Astrocyte (in vitro differentiated cells and primary cell): ENCODE results near the gene PTBP2. TPM values are rescaled to one million over a fixed set of nuclear protein-coding genes. Genes with fewer than 3 reads are reported as not detected.

ENCODE experiments used
- DNase-seq: peaks from one replicate; pipeline ENCODE4 v3.0.0-alpha.2; 2010; ENCODE audit warnings: low read depth
- FAIRE-seq: peaks from 2 replicates; lab custom pipeline; 2011; peaks lifted over from hg19 to GRCh38; lab: Jason Lieb, UNC
- H2AFZ ChIP-seq: 2 replicates; pipeline ENCODE4 v1.6.0; 2012; ENCODE audit warnings: low read depth, low read length, inconsistent platforms
- H3K27ac ChIP-seq: 2 replicates; pipeline ENCODE4 v1.5.1; 2011; ENCODE audit warnings: low read depth, low read length, inconsistent platforms
- H3K27me3 ChIP-seq: 2 replicates; pipeline ENCODE4 v1.6.0; 2011; ENCODE audit warnings: low read length, inconsistent platforms; ENCODE audit not compliant: insufficient read depth
- H3K36me3 ChIP-seq: 2 replicates; pipeline ENCODE4 v1.5.1; 2011; ENCODE audit warnings: low read length, inconsistent platforms; ENCODE audit not compliant: insufficient read depth
- H3K4me1 ChIP-seq: 2 replicates; pipeline ENCODE4 v1.5.1; 2011; ENCODE audit warnings: low read length, inconsistent platforms; ENCODE audit not compliant: insufficient read depth
- H3K4me2 ChIP-seq: 2 replicates; pipeline ENCODE4 v1.6.0; 2012; ENCODE audit warnings: low read length, inconsistent platforms
- H3K4me3 ChIP-seq: 2 replicates; pipeline ENCODE4 v1.5.1; 2011; ENCODE audit warnings: low read depth, mild to moderate bottlenecking, low read length, inconsistent platforms; ENCODE audit not compliant: insufficient read depth
- H3K79me2 ChIP-seq: 2 replicates; pipeline ENCODE4 v1.6.0; 2012; ENCODE audit warnings: mild to moderate bottlenecking, low read length, inconsistent platforms; ENCODE audit not compliant: insufficient read depth
- H3K9ac ChIP-seq: 2 replicates; pipeline ENCODE4 v1.6.0; 2012; ENCODE audit warnings: mild to moderate bottlenecking, low read length, inconsistent platforms
- H3K9me3 ChIP-seq: 2 replicates; pipeline ENCODE4 v1.5.1; 2012; ENCODE audit warnings: low read depth, mild to moderate bottlenecking, low read length, inconsistent platforms; ENCODE audit not compliant: insufficient read depth
- H4K20me1 ChIP-seq: 2 replicates; pipeline ENCODE4 v1.6.0; 2012; ENCODE audit warnings: low read length, inconsistent platforms; ENCODE audit not compliant: insufficient read depth
- H3K27ac Mint-ChIP-seq: one replicate; pipeline ENCODE4 v1.8.0; 2021; ENCODE audit warnings: mild to moderate bottlenecking, mixed read lengths; ENCODE audit not compliant: unreplicated experiment
- H3K27me3 Mint-ChIP-seq: one replicate; pipeline ENCODE4 v1.8.0; 2021; ENCODE audit warnings: low read depth, mixed read lengths; ENCODE audit not compliant: unreplicated experiment
- H3K36me3 Mint-ChIP-seq: one replicate; pipeline ENCODE4 v1.8.0; 2021; ENCODE audit warnings: low read depth, mixed read lengths; ENCODE audit not compliant: unreplicated experiment
- H3K4me1 Mint-ChIP-seq: one replicate; pipeline ENCODE4 v1.8.0; 2021; ENCODE audit warnings: low read depth, mixed read lengths; ENCODE audit not compliant: unreplicated experiment
- H3K4me3 Mint-ChIP-seq: one replicate; pipeline ENCODE4 v1.8.0; 2021; ENCODE audit warnings: mild to moderate bottlenecking, moderate library complexity, mixed read lengths; ENCODE audit not compliant: unreplicated experiment
- H3K9me3 Mint-ChIP-seq: one replicate; pipeline ENCODE4 v1.8.0; 2021; ENCODE audit warnings: mild to moderate bottlenecking, mixed read lengths; ENCODE audit not compliant: unreplicated experiment
- EZH2 ChIP-seq: IDR thresholded peaks from 2 replicates; pipeline ENCODE4 v1.6.1; 2012; ENCODE audit warnings: mild to moderate bottlenecking, low read length, inconsistent platforms; ENCODE audit not compliant: insufficient read depth
- total RNA-seq: library from RNA; stranded (reverse); gene quantifications from 2 replicates; pipeline ENCODE4 v1.2.1, GENCODE V29; 2021
- TF ChIP-seq, protein P1 (sequence below): IDR thresholded peaks from 2 replicates; pipeline ENCODE4 v1.5.1; 2011; ENCODE audit warnings: low read depth, mild to moderate bottlenecking, inconsistent platforms, low read length, moderate library complexity; ENCODE audit not compliant: insufficient read depth

Gene PTBP2
- total RNA-seq, 1 donor from 2014 or later, result 20.7 TPM

DNA sequence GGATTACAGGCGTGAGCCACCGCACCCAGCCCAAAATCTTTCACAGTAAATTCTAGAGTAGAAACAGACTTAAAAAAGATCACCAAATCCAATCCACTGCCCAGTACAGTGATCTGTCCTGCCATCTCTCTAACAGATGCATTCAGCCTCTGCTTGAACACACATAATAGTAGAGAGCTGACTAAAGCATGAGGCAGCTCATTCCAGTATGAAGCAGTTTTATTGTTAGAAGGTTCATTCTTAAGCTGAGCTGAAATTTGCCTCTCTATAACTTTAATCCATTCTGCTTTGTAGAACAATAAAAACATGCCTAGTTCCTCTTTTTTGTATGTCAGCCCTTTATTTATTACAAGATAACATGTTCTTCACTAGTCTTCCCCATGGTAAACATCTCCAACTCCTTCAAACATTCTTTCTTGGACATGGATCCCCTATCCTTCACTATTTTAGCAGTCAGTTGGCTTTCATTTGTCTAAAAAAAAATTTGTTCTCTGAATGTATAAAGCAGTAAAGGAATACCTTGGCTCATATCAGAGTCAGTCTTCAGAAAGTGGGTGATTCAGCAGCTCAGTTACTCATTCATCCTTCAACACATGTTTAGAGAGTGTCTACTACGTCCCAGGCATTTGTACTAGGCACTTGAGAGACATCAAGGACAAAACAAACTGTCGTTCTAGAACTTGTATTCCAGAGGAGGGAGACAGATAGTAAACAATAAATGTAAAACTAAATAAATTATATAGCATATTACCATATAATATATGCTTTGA lies 10.7 kb upstream of the PTBP2 start:
- H4K20me1 ChIP-seq, result no peaks in the 10 kb centered on the region
- TF ChIP-seq EZH2, result no peak
- TF ChIP-seq, protein P1, sequence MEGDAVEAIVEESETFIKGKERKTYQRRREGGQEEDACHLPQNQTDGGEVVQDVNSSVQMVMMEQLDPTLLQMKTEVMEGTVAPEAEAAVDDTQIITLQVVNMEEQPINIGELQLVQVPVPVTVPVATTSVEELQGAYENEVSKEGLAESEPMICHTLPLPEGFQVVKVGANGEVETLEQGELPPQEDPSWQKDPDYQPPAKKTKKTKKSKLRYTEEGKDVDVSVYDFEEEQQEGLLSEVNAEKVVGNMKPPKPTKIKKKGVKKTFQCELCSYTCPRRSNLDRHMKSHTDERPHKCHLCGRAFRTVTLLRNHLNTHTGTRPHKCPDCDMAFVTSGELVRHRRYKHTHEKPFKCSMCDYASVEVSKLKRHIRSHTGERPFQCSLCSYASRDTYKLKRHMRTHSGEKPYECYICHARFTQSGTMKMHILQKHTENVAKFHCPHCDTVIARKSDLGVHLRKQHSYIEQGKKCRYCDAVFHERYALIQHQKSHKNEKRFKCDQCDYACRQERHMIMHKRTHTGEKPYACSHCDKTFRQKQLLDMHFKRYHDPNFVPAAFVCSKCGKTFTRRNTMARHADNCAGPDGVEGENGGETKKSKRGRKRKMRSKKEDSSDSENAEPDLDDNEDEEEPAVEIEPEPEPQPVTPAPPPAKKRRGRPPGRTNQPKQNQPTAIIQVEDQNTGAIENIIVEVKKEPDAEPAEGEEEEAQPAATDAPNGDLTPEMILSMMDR, result no peak
- no peaks in the 10 kb centered on the region for H3K79me2 ChIP-seq
- peak; percentile 63 for DNase-seq
- no peaks in the 10 kb centered on the region for H3K9me3 ChIP-seq
- H3K4me3 Mint-ChIP-seq, result no peak overlapping the region
- H3K4me2 ChIP-seq, result no peak overlapping the region
- H3K4me3 ChIP-seq, result no peak overlapping the region
- no peak overlapping the region for H3K27ac ChIP-seq
- H3K36me3 ChIP-seq, result no peaks in the 10 kb centered on the region
- H3K36me3 Mint-ChIP-seq, result no peaks in the 10 kb centered on the region
- H2AFZ ChIP-seq, result no peak overlapping the region
- H3K27me3 Mint-ChIP-seq, result no peaks in the 10 kb centered on the region
- no peak for FAIRE-seq
- no peaks in the 10 kb centered on the region for H3K27me3 ChIP-seq
- no peak overlapping the region for H3K9ac ChIP-seq
- peak overlapping the region; percentile 30 for H3K27ac Mint-ChIP-seq
- peaks cover 2% of the 10 kb centered on the region for H3K9me3 Mint-ChIP-seq
- H3K4me1 ChIP-seq, result no peaks in the 10 kb centered on the region
- H3K4me1 Mint-ChIP-seq, result peaks cover 9% of the 10 kb centered on the region

DNA sequence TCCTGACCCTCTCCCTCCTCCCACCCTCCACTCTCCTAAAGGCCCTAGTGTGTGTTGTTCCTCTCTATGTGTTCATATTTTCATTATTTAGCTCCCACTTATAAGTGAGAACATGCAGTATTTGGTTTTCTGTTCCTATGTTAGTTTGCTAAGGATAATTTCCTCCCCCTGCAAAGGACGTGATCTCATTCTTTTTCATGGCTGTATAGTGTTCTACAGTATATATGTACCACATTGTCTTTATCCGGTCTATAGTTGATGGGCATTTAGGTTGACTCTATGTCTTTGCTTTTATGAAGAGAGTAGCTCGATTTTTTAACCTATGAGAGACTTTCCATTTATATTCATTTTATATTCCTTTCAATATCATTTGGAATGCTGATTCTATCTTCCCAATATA lies 7.9 kb upstream of the PTBP2 start:
- peaks cover 9% of the 10 kb centered on the region for H3K4me1 Mint-ChIP-seq
- DNase-seq (no peak), FAIRE-seq (no peak)
- Histone ChIP-seq H3K27ac (no peak overlapping the region), H4K20me1 (no peaks in the 10 kb centered on the region), H3K79me2 (no peaks in the 10 kb centered on the region), H3K4me3 (no peak overlapping the region), H3K9me3 (no peaks in the 10 kb centered on the region), H2AFZ (no peak overlapping the region), H3K4me2 (no peak overlapping the region), H3K36me3 (no peaks in the 10 kb centered on the region), H3K9ac (no peak overlapping the region), H3K27me3 (no peaks in the 10 kb centered on the region), H3K4me1 (no peaks in the 10 kb centered on the region)
- no peaks in the 10 kb centered on the region for H3K27me3 Mint-ChIP-seq
- peaks cover 2% of the 10 kb centered on the region for H3K9me3 Mint-ChIP-seq
- no peak overlapping the region for H3K4me3 Mint-ChIP-seq
- no peak for TF ChIP-seq EZH2
- TF ChIP-seq, protein P1, result no peak
- no peaks in the 10 kb centered on the region for H3K36me3 Mint-ChIP-seq
- H3K27ac Mint-ChIP-seq, result no peak overlapping the region

GRCh38 chr1:96714881-96715280 lies 6.7 kb upstream of the PTBP2 start:
- no peaks in the 10 kb centered on the region for H3K27me3 ChIP-seq
- no peaks in the 10 kb centered on the region for H3K9me3 ChIP-seq
- no peak overlapping the region for H3K4me3 ChIP-seq
- H3K9ac ChIP-seq, result no peak overlapping the region
- FAIRE-seq (no peak), DNase-seq (no peak)
- no peak overlapping the region for H3K27ac Mint-ChIP-seq
- no peaks in the 10 kb centered on the region for H3K79me2 ChIP-seq
- no peaks in the 10 kb centered on the region for H3K4me1 ChIP-seq
- H3K27ac ChIP-seq, result no peak overlapping the region
- H4K20me1 ChIP-seq, result no peaks in the 10 kb centered on the region
- H3K4me3 Mint-ChIP-seq, result no peak overlapping the region
- no peaks in the 10 kb centered on the region for H3K36me3 Mint-ChIP-seq
- no peak overlapping the region for H3K4me2 ChIP-seq
- H3K36me3 ChIP-seq, result no peaks in the 10 kb centered on the region
- H3K27me3 Mint-ChIP-seq, result no peaks in the 10 kb centered on the region
- peaks cover 2% of the 10 kb centered on the region for H3K9me3 Mint-ChIP-seq
- TF ChIP-seq EZH2, result no peak
- H2AFZ ChIP-seq, result no peak overlapping the region
- H3K4me1 Mint-ChIP-seq, result peaks cover 9% of the 10 kb centered on the region
